ENCODE results near the gene CALCB.

DNA sequence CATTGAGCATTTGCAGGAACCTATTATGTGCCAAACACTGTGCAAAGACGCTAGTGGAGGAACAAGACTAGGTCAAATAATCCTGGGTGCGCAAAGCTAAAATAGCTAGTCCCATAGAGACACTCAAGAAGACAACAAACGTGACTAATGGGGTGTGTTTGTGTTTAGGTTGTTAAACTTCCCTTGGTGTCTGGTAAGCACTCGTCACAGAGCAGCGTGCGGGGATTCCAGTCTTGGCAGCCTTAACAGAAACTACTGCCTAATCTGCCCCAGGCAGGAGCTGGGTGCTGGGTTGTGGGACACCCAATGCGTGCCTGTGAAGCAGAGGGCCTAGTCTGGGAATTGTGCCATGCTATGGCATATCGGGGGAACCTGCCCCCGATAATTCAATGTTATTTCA, 10.8 kb upstream of the CALCB start:
- TF ChIP-seq, protein P1, sequence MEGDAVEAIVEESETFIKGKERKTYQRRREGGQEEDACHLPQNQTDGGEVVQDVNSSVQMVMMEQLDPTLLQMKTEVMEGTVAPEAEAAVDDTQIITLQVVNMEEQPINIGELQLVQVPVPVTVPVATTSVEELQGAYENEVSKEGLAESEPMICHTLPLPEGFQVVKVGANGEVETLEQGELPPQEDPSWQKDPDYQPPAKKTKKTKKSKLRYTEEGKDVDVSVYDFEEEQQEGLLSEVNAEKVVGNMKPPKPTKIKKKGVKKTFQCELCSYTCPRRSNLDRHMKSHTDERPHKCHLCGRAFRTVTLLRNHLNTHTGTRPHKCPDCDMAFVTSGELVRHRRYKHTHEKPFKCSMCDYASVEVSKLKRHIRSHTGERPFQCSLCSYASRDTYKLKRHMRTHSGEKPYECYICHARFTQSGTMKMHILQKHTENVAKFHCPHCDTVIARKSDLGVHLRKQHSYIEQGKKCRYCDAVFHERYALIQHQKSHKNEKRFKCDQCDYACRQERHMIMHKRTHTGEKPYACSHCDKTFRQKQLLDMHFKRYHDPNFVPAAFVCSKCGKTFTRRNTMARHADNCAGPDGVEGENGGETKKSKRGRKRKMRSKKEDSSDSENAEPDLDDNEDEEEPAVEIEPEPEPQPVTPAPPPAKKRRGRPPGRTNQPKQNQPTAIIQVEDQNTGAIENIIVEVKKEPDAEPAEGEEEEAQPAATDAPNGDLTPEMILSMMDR (IDR thresholded peaks at IDR 0.05): no peak
- no peak for TF ChIP-seq POLR2A (IDR thresholded peaks at IDR 0.05)
